GM12878 (cell line): ENCODE measurements around the gene OR8G5. TPM values are rescaled to one million over a fixed set of nuclear protein-coding genes. Genes with fewer than 3 reads are reported as not detected.
"Not testable (repeated sequence)": the region's sequence is repeated elsewhere in the genome, so short reads cannot be mapped to it uniquely, and the experiment has no call there.

Experiments
- ATAC-seq: fragments of 200-7000 bp; cut with Tn5 transposase; 3 replicates; pipeline ENCODE4 v1.9.1; 2020; ENCODE audit warnings: mild to moderate bottlenecking, moderate library complexity
- BruUV-seq: library from RNA; stranded (reverse); fragments of 400-500 nt; replicated peaks from 2 replicates; lab custom pipeline; 2021; lab: Mats Ljungman, UMichigan
- CTCF ChIA-PET: fragments of 300-600 bp; sonication (Branson Sonifier 250); formaldehyde crosslinking; extraction: SDS; loops from one replicate; lab custom pipeline; 2021; ENCODE audit warnings: inconsistent platforms; lab: Yijun Ruan, JAX
- POLR2A ChIA-PET: fragments of 350-600 bp; formaldehyde crosslinking; extraction: SDS; loops from one replicate; lab custom pipeline; 2021; ENCODE audit warnings: inconsistent platforms; lab: Charles Lee
- RAD21 ChIA-PET: fragments of 300-600 bp; sonication (Branson Sonifier 250); formaldehyde crosslinking; loops from one replicate; lab custom pipeline; 2023; ENCODE audit warnings: antibody characterized with exemption; ENCODE audit not compliant: unreplicated experiment; lab: Charles Lee
- SMC1A ChIA-PET: fragments of 300-600 bp; sonication (Branson Sonifier 250); formaldehyde crosslinking; loops from one replicate; lab custom pipeline; 2023; ENCODE audit not compliant: unreplicated experiment, uncharacterized antibody; lab: Charles Lee
- DNase-seq: peaks from one replicate; pipeline ENCODE4 v3.0.0-alpha.2; 2011; ENCODE audit warnings: low read depth, low spot score
- FAIRE-seq: peaks from 3 replicates; lab custom pipeline; 2011; peaks lifted over from hg19 to GRCh38; lab: Jason Lieb, UNC
- H2AFZ ChIP-seq: 2 replicates; pipeline ENCODE4 v1.6.0; 2011; ENCODE audit warnings: low read depth, low read length, control low read depth; ENCODE audit not compliant: control insufficient read depth
- H3K27ac ChIP-seq: 2 replicates; pipeline ENCODE4 v1.5.1; 2011; ENCODE audit warnings: control low read depth; ENCODE audit not compliant: control insufficient read depth, insufficient read depth
- H3K27me3 ChIP-seq, 2 experiments: replicated peaks in 1 of 2; 2 replicates each; pipeline versions ENCODE4 v1.6.0 to v1.6.1; 2011; ENCODE audit warnings: low read length in 1 of 2; ENCODE audit not compliant: control insufficient read depth in 2 of 2, insufficient read depth in 2 of 2
- H3K36me3 ChIP-seq, 2 experiments: 2 replicates each; pipeline ENCODE4 v1.5.1; 2011; ENCODE audit warnings: low read length in 1 of 2; ENCODE audit not compliant: control insufficient read depth in 2 of 2, insufficient read depth in 2 of 2
- H3K4me1 ChIP-seq: 2 replicates; pipeline ENCODE4 v1.6.1; 2011; ENCODE audit warnings: mild to moderate bottlenecking, low read length, moderate library complexity, mixed read lengths; ENCODE audit not compliant: control insufficient read depth, insufficient read depth
- H3K4me2 ChIP-seq: 2 replicates; pipeline ENCODE4 v1.6.0; 2011; ENCODE audit warnings: control low read depth; ENCODE audit not compliant: control insufficient read depth, insufficient read depth
- H3K4me3 ChIP-seq: fragments of 200-600 bp; sonication (generic); 2 replicates; pipeline ENCODE4 v1.5.1; 2016
- H3K79me2 ChIP-seq: 2 replicates; pipeline ENCODE4 v1.6.0; 2011; ENCODE audit warnings: low read length; ENCODE audit not compliant: control insufficient read depth, insufficient read depth
- H3K9ac ChIP-seq: 2 replicates; pipeline ENCODE4 v1.8.0; 2011; ENCODE audit warnings: low read length, control low read depth, mixed read lengths; ENCODE audit not compliant: control insufficient read depth, insufficient read depth
- H3K9me3 ChIP-seq: replicated peaks from 3 replicates; pipeline ENCODE4 v1.5.1; 2011; ENCODE audit warnings: mild to moderate bottlenecking, low read length; ENCODE audit not compliant: control insufficient read depth, insufficient read depth
- H4K20me1 ChIP-seq: 2 replicates; pipeline ENCODE4 v1.6.0; 2011; ENCODE audit not compliant: control insufficient read depth, insufficient read depth
- BRCA1 ChIP-seq: IDR thresholded peaks from 2 replicates; pipeline ENCODE4 v1.6.1; 2011; ENCODE audit warnings: low read depth, low read length, improper control_type of control experiment
- CBFB ChIP-seq: IDR thresholded peaks from 2 replicates; pipeline ENCODE4 v1.6.1; 2016; ENCODE audit warnings: antibody characterized with exemption, low read depth
- CBX5 ChIP-seq: sonication (generic); IDR thresholded peaks from 2 replicates; pipeline ENCODE4 v1.6.1; 2016; ENCODE audit warnings: low read depth, moderate library complexity, mild to moderate bottlenecking, inconsistent platforms
- IRF3 ChIP-seq: fragments of 450-650 bp; IDR thresholded peaks from 2 replicates; pipeline ENCODE4 v1.6.1; 2014; ENCODE audit warnings: mild to moderate bottlenecking
- KDM1A ChIP-seq: fragments of 200-600 bp; sonication (generic); IDR thresholded peaks from 2 replicates; pipeline ENCODE4 v1.6.1; 2016; ENCODE audit warnings: borderline replicate concordance
- MAX ChIP-seq: IDR thresholded peaks from 2 replicates; pipeline ENCODE4 v1.6.1; 2012; ENCODE audit warnings: low read depth, low read length, improper control_type of control experiment
- MEF2A ChIP-seq: IDR thresholded peaks from 2 replicates; pipeline ENCODE4 v1.6.1; 2011; ENCODE audit warnings: low read depth, mild to moderate bottlenecking, low read length, moderate library complexity; ENCODE audit not compliant: insufficient read depth
- POU2F2 ChIP-seq: IDR thresholded peaks from 3 replicates; pipeline ENCODE4 v1.6.1; 2011; ENCODE audit warnings: low read depth, mild to moderate bottlenecking, low read length, borderline replicate concordance
- SPI1 ChIP-seq: IDR thresholded peaks from 2 replicates; pipeline ENCODE4 v1.6.1; 2011; ENCODE audit warnings: low read depth, mild to moderate bottlenecking, low read length, moderate library complexity, borderline replicate concordance; ENCODE audit not compliant: insufficient read depth
- TBL1XR1 ChIP-seq: IDR thresholded peaks from 2 replicates; pipeline ENCODE4 v1.6.1; 2012; ENCODE audit warnings: low read depth, low read length, improper control_type of control experiment
- ZBTB11 ChIP-seq: fragments of 450-650 bp; formaldehyde crosslinking; IDR thresholded peaks from 2 replicates; pipeline ENCODE4 v1.5.0; 2022; ENCODE audit warnings: mild to moderate bottlenecking, missing genetic modification characterization
- WGBS: methylation state at CpG from one replicate; pipeline ENCODE4 v1.1.6; 2016; ENCODE audit warnings: low lambda C conversion rate; ENCODE audit not compliant: insufficient replicate concordance, insufficient coverage; ENCODE audit errors: missing lambda C conversion rate; 5-methylcytosine and 5-hydroxymethylcytosine counted together
- in situ Hi-C: fragments of 300-500 bp; cut with MboI; formaldehyde crosslinking; loops from 9 replicates; pipeline ENCODE4 v1.14.3; 2018; ENCODE audit warnings: mixed read lengths
- intact Hi-C: fragments of 100-400 bp; cut with micrococcal nuclease; formaldehyde crosslinking; loops from one replicate; pipeline ENCODE4 v1.14.2; 2022; ENCODE audit not compliant: unreplicated experiment
- polyA plus RNA-seq, 11 experiments: library from polyadenylated mRNA; depleted of rRNA in 4 of 11; unstranded in 6 of 11; stranded (reverse) in 5 of 11; fragments of >200 nt; fragmentation: Nextera tagmentation in 4 of 11; fragmentation: Illumina TruSeq in 1 of 11; extraction: Ambion mirVana in 4 of 11; extraction: Trizol in 1 of 11; gene quantifications; 1 replicate in 1 of 11; 2 replicates in 10 of 11; pipeline versions ENCODE4 v1.2.1 to v1.2.3, GENCODE V29; 2011 to 2016; ENCODE audit warnings: inconsistent platforms in 2 of 11, missing spikeins in 2 of 11, low read depth in 1 of 11
- total RNA-seq, 4 experiments: library from RNA; depleted of rRNA in 3 of 4; stranded (reverse); fragments of >200 nt in 3 of 4; fragmentation: Illumina TruSeq in 1 of 4; extraction: Trizol in 1 of 4; gene quantifications; 2 replicates each; pipeline versions ENCODE4 v1.2.1 to v1.2.3, GENCODE V29; 2013 to 2021

The OR8G5 gene
- total and polyA plus RNA-seq, 10 of the 15 experiments (the other 5 are each of a cell fraction or from before 2014, with no cell fraction given) = not detected

- in situ Hi-C loops, H3K27me3 ChIP-seq, H3K36me3 ChIP-seq, H3K4me1 ChIP-seq, ATAC-seq, H4K20me1 ChIP-seq, H3K4me2 ChIP-seq, FAIRE-seq, H2AFZ ChIP-seq, SMC1A ChIA-PET, POLR2A ChIA-PET, H3K79me2 ChIP-seq, DNase-seq, H3K9me3 ChIP-seq, intact Hi-C loops, H3K27ac ChIP-seq, H3K9ac ChIP-seq, H3K4me3 ChIP-seq, BruUV-seq: not testable (repeated sequence)
- ChIA-PET RAD21 (interaction anchor here (0.6 kb wide), 1 partner anchor 89 kb away, joined by 3 read pairs; no protein-coding TSS in a partner anchor), CTCF (interaction anchor here (0.8 kb wide), 1 partner anchor 12 kb away, joined by 3 read pairs; no protein-coding TSS in a partner anchor)
- WGBS = 42% methylated on average over 9 of the region's 9 CpGs
Observed at GRCh38 chr11:124224618-124225423, 31.4 kb upstream of the OR8G5 start.

GRCh38 chr11:124225471-124225870 is 30.7 kb upstream of the OR8G5 start:
- RAD21 ChIA-PET = no interaction called here
- in situ Hi-C loops = no loop called here
- DNase-seq = no peak
- Histone ChIP-seq H3K79me2 (no peaks in the 10 kb centered on the region), H3K36me3 (no peaks in the 10 kb centered on the region), H4K20me1 (no peaks in the 10 kb centered on the region), H3K4me1 (no peaks in the 10 kb centered on the region), H2AFZ (no peak overlapping the region), H3K27me3 (no peaks in the 10 kb centered on the region), H3K4me3 (no peak overlapping the region), H3K4me2 (no peak overlapping the region), H3K9ac (no peak overlapping the region), H3K27ac (no peak overlapping the region), H3K9me3 (no peaks in the 10 kb centered on the region)
- CTCF ChIA-PET = no interaction called here
- WGBS = 0% methylated on average over 1 of the region's 1 CpG
- POLR2A ChIA-PET = no interaction called here
- BruUV-seq = no TSS peak
- SMC1A ChIA-PET = no interaction called here
- intact Hi-C loops = no loop called here
- ATAC-seq = no peak
- FAIRE-seq = no peak
- no peak for TF ChIP-seq IRF3
- TF ChIP-seq CBX5 = no peak
- no peak for TF ChIP-seq MAX
- no peak for TF ChIP-seq MEF2A
- no peak for TF ChIP-seq POU2F2
- no peak for TF ChIP-seq CBFB
- no peak for TF ChIP-seq ZBTB11 (CRISPR knock-in tag)
- no peak for TF ChIP-seq SPI1
- no peak for TF ChIP-seq KDM1A
- no peak for TF ChIP-seq TBL1XR1
- TF ChIP-seq BRCA1 = no peak
